Transverse colon (tissue), 3 donors: ENCODE measurements around the gene ACSS1.

Experiments used
- CTCF ChIP-seq, 5 experiments: fragments of 200-600 bp in 3 of 5; fragments of 450-650 bp in 2 of 5; sonication (generic) in 3 of 5; IDR thresholded peaks; 1 replicate in 2 of 5; 2 replicates in 3 of 5; pipeline ENCODE4 v1.5.1; 2016 to 2017; ENCODE audit warnings: antibody characterized with exemption in 5 of 5, inconsistent platforms in 3 of 5, mild to moderate bottlenecking in 2 of 5, moderate library complexity in 1 of 5
- POLR2A ChIP-seq: fragments of 450-650 bp; IDR thresholded peaks from one replicate; pipeline ENCODE4 v1.6.1; 2016; ENCODE audit warnings: antibody characterized with exemption, mild to moderate bottlenecking, moderate library complexity

GRCh38 chr20:25081730-25082497 lies 24.0 kb upstream of the ACSS1 start, which contains the start of gene VSX1:
- TF ChIP-seq POLR2A (no peak), CTCF (IDR thresholded peaks at IDR 0.05) (no peak)
